Suprapubic skin (tissue), 3 donors: ENCODE results near the gene FGFBP2.

ENCODE experiments used
- CTCF ChIP-seq, 2 donors: fragments of 200-600 bp in 1 of 2; fragments of 450-650 bp in 1 of 2; sonication (generic) in 1 of 2; IDR thresholded peaks; one replicate each; pipeline ENCODE4 v1.5.1; 2016 to 2019; ENCODE audit warnings: antibody characterized with exemption in 2 of 2, mild to moderate bottlenecking in 1 of 2, moderate library complexity in 1 of 2
- POLR2A ChIP-seq, 2 donors: fragments of 450-650 bp; IDR thresholded peaks; one replicate each; pipeline ENCODE4 v1.6.1; 2017; ENCODE audit warnings: antibody characterized with exemption in 2 of 2, mild to moderate bottlenecking in 2 of 2, moderate library complexity in 2 of 2

GRCh38 chr4:15934259-15934658 lies 28.7 kb downstream of the FGFBP2 start:
- no peak for TF ChIP-seq POLR2A (IDR thresholded peaks at IDR 0.05)
- no peak for TF ChIP-seq CTCF (IDR thresholded peaks at IDR 0.05)
